CD4-positive, alpha-beta memory T cell (primary cell): Measurements from ENCODE around the gene ZNF710. TPM values are rescaled to one million over a fixed set of nuclear protein-coding genes. Genes with fewer than 3 reads are reported as not detected.
A peak's percentile ranks its signal among the peaks of the same experiment; 100 is the strongest.

ENCODE experiments used
- CTCF ChIA-PET: fragments of 350-600 bp; sonication (Branson Sonifier 250); formaldehyde crosslinking; loops from one replicate; lab custom pipeline; 2021; ENCODE audit warnings: inconsistent platforms; ENCODE audit not compliant: partially characterized antibody; lab: Charles Lee
- POLR2A ChIA-PET: fragments of 350-600 bp; sonication (Branson Sonifier 250); formaldehyde crosslinking; loops from one replicate; lab custom pipeline; 2021; ENCODE audit not compliant: partially characterized antibody; lab: Charles Lee
- DNase-seq, 5 donors: peaks; one replicate each; pipeline versions ENCODE4 v3.0.0 to v3.0.0-alpha.2; 2020 to 2022; ENCODE audit warnings: mixed read lengths in 1 of 5
- H3K27ac ChIP-seq: one replicate; pipeline ENCODE4 v1.7.0; 2013; ENCODE audit warnings: low read depth, low read length
- H3K27me3 ChIP-seq: 2 replicates; pipeline ENCODE4 v1.7.0; 2013; ENCODE audit warnings: mild to moderate bottlenecking, low read length, moderate library complexity; ENCODE audit not compliant: insufficient read depth
- H3K36me3 ChIP-seq: 2 replicates; pipeline ENCODE4 v1.7.0; 2013; ENCODE audit warnings: mild to moderate bottlenecking, low read length, moderate library complexity; ENCODE audit not compliant: insufficient read depth
- H3K4me1 ChIP-seq: 2 replicates; pipeline ENCODE4 v1.7.0; 2013; ENCODE audit warnings: mild to moderate bottlenecking, low read length, moderate library complexity; ENCODE audit not compliant: insufficient read depth
- H3K4me3 ChIP-seq, 2 donors: one replicate each; pipeline ENCODE4 v1.7.0; 2013; ENCODE audit warnings: low read length in 2 of 2, mild to moderate bottlenecking in 1 of 2
- H3K9me3 ChIP-seq, 2 donors: one replicate each; pipeline ENCODE4 v1.7.0; 2013; ENCODE audit warnings: low read length in 2 of 2, control low read depth in 1 of 2; ENCODE audit not compliant: control insufficient read depth in 1 of 2
- H3K27ac Mint-ChIP-seq, 7 donors: one replicate each; pipeline ENCODE4 v1.8.0; 2020 to 2021; ENCODE audit warnings: mixed read lengths in 7 of 7, mild to moderate bottlenecking in 6 of 7, inconsistent platforms in 3 of 7, moderate library complexity in 3 of 7
- H3K27me3 Mint-ChIP-seq, 2 donors: one replicate each; pipeline ENCODE4 v1.8.0; 2020 to 2021; ENCODE audit warnings: mixed read lengths in 2 of 2
- H3K36me3 Mint-ChIP-seq, 2 donors: one replicate each; pipeline ENCODE4 v1.8.0; 2020 to 2021; ENCODE audit warnings: mixed read lengths in 2 of 2, inconsistent platforms in 1 of 2, mild to moderate bottlenecking in 1 of 2
- H3K4me1 Mint-ChIP-seq, 4 donors: one replicate each; pipeline ENCODE4 v1.8.0; 2020 to 2021; ENCODE audit warnings: mixed read lengths in 4 of 4, mild to moderate bottlenecking in 1 of 4
- H3K4me3 Mint-ChIP-seq, 8 donors: one replicate each; pipeline ENCODE4 v1.8.0; 2020 to 2021; ENCODE audit warnings: mixed read lengths in 8 of 8, mild to moderate bottlenecking in 7 of 8, moderate library complexity in 6 of 8, inconsistent platforms in 3 of 8
- H3K9me3 Mint-ChIP-seq, 8 donors: one replicate each; pipeline ENCODE4 v1.8.0; 2020 to 2021; ENCODE audit warnings: mixed read lengths in 8 of 8, mild to moderate bottlenecking in 5 of 8, inconsistent platforms in 3 of 8, moderate library complexity in 1 of 8
- intact Hi-C: fragments of 100-400 bp; cut with micrococcal nuclease; formaldehyde crosslinking; loops from one replicate; pipeline ENCODE4 v1.15.1; 2023
- polyA plus RNA-seq, 2 donors: library from polyadenylated mRNA; unstranded; fragments of 300-500 nt; fragmentation: Illumina TruSeq; gene quantifications; one replicate each; pipeline ENCODE4 v1.2.3, GENCODE V29; 2021
- total RNA-seq, 2 experiments: library from RNA; stranded (reverse); gene quantifications; one replicate each; pipeline ENCODE4 v1.2.3, GENCODE V29; 2021

The ZNF710 gene
- total and polyA plus RNA-seq, 4 experiments from 2014 or later: 0.10 to 19.7 (median 10.9) TPM

DNA sequence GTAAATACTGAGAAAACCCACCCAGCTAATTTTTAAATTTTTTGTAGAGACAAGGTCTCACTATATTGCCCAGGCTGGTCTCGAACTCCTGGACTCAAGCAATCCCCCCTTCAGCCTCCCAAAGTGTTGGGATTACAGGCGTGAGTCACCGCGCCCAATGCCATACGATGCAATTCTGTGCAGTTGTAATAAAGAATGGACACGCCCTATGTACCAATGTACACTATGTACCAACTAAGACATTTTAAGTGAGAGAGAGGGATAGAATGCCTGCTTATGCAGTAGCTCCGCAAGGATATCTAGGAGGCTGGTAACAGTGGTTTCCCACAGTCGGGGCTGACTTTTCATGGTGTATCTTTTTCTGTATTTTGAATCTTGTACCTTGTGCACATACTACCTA, 14.6 kb downstream of the ZNF710 start:
- Mint-ChIP-seq H3K9me3 (peaks cover 0 to 2% (median 0%) of the 10 kb centered on the region in 8 donors), H3K27me3 (no peaks in the 10 kb centered on the region), H3K4me3 (no peak overlapping the region), H3K27ac (peak overlapping the region in 2 of 7 donors; percentile 34 to 78), H3K36me3 (peaks cover 0 to 4% of the 10 kb centered on the region in 2 donors), H3K4me1 (peaks cover 28 to 58% (median 39%) of the 10 kb centered on the region in 4 donors)
- Histone ChIP-seq H3K4me3 (no peak overlapping the region), H3K9me3 (no peaks in the 10 kb centered on the region), H3K27me3 (no peaks in the 10 kb centered on the region), H3K36me3 (no peaks in the 10 kb centered on the region), H3K27ac (no peak overlapping the region), H3K4me1 (peaks cover 61% of the 10 kb centered on the region)
- intact Hi-C loops: no loop called here
- DNase-seq: no peak
- ChIA-PET POLR2A (interaction anchor here (1.1 to 2.5 kb wide), 3 partner anchors 8 to 19 kb away, joined by 4 to 12 read pairs (median 8); partner anchors contain the start of gene ZNF710), CTCF (interaction anchor here (1.9 to 2.8 kb wide), 2 partner anchors 56 kb away, joined by 8 to 18 read pairs; no protein-coding TSS in a partner anchor)

DNA sequence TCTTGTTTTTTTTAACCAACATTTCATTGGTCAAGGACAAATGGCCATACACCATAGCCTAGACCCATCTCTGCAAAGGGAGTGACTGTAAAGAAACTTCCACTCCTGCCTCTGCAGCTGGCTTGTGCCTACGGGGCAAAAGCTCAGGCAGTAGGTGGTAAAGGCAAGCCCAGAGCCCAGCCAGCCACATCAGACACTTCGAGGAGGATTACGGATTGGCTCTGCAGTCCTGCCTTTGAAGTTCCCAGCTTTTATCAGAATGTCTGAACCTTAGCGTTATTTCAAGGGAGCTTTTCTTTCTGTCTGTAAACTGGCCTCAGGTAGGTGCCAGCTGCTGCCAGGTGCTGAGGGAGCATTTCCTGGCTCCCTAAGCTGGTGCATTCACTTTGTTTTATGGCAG, 15.6 kb downstream of the ZNF710 start:
- Mint-ChIP-seq H3K27ac (peak overlapping the region in 2 of 7 donors; percentile 53 to 70), H3K36me3 (peaks cover 0 to 7% of the 10 kb centered on the region in 2 donors), H3K9me3 (no peaks in the 10 kb centered on the region), H3K27me3 (no peaks in the 10 kb centered on the region), H3K4me3 (peak overlapping the region in 2 of 8 donors; percentile 28 to 48), H3K4me1 (peaks cover 29 to 63% (median 40%) of the 10 kb centered on the region in 4 donors)
- H3K27ac ChIP-seq: no peak overlapping the region
- intact Hi-C loops: no loop called here
- no peaks in the 10 kb centered on the region for H3K9me3 ChIP-seq
- H3K36me3 ChIP-seq: no peaks in the 10 kb centered on the region
- H3K4me3 ChIP-seq: no peak overlapping the region
- H3K27me3 ChIP-seq: no peaks in the 10 kb centered on the region
- POLR2A ChIA-PET: interaction anchor here (1.1 to 2.5 kb wide), 5 partner anchors 9 to 18 kb away, joined by 4 to 12 read pairs (median 8); partner anchors contain the start of gene ZNF710
- DNase-seq: no peak
- CTCF ChIA-PET: interaction anchor here (0.6 to 1.9 kb wide), 4 partner anchors 11 to 122 kb away, joined by 3 to 8 read pairs (median 4); no protein-coding TSS in a partner anchor
- H3K4me1 ChIP-seq: peaks cover 61% of the 10 kb centered on the region

DNA sequence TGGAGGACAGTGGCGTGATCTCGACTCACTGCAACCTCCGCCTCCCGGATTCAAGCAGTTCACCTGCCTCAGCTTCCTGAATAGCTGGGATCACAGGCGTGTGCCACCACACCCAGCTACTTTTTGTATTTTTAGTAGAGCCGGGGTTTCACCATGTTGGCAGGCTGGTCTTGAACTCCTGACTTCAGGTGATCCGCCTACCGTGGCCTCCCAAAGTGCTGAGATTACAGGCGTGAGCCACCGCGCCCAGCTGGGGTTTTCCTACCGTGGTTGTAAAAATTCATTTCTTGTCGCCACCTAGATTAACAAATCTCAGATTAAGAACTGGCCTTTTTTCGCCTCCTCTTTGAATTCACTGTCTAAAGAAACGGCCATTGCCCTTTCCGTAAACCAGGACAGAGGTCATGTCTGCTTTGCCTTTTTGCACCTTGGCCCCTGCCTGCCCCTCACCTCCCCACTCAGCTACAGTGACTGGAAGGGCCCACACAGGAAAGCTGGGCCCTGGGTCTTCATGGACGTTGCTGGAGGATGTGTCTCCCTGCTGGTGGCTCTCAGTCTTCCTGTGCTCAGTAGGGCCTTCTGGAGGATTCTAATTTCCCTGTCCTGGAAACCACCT, 17.2 kb downstream of the ZNF710 start:
- no peak for DNase-seq
- no peaks in the 10 kb centered on the region for H3K9me3 ChIP-seq
- peaks cover 28 to 65% (median 41%) of the 10 kb centered on the region in 4 donors for H3K4me1 Mint-ChIP-seq
- H3K27me3 Mint-ChIP-seq: no peaks in the 10 kb centered on the region
- peaks cover 0 to 7% of the 10 kb centered on the region in 2 donors for H3K36me3 Mint-ChIP-seq
- no peaks in the 10 kb centered on the region for H3K27me3 ChIP-seq
- ChIA-PET POLR2A (interaction anchor here (2.1 kb wide), 1 partner anchor 14 kb away, joined by 10 read pairs; no protein-coding TSS in a partner anchor), CTCF (interaction anchor here (1.2 to 2.5 kb wide), 4 partner anchors 9 to 124 kb away, joined by 3 to 11 read pairs (median 4); no protein-coding TSS in a partner anchor)
- no peak overlapping the region for H3K4me3 ChIP-seq
- peaks cover 50% of the 10 kb centered on the region for H3K4me1 ChIP-seq
- no peaks in the 10 kb centered on the region for H3K9me3 Mint-ChIP-seq
- intact Hi-C loops: no loop called here
- H3K36me3 ChIP-seq: no peaks in the 10 kb centered on the region
- H3K27ac Mint-ChIP-seq: peak overlapping the region in 3 of 7 donors; percentile 6 to 57 (median 46)
- H3K27ac ChIP-seq: no peak overlapping the region
- H3K4me3 Mint-ChIP-seq: peak overlapping the region in 2 of 8 donors; percentile 26 to 55

- peaks cover 37% of the 10 kb centered on the region for H3K4me1 ChIP-seq
- peaks cover 22 to 64% (median 34%) of the 10 kb centered on the region in 4 donors for H3K4me1 Mint-ChIP-seq
Observed at GRCh38 chr15:90019611-90020010, 18.5 kb downstream of the ZNF710 start.

GRCh38 chr15:90020021-90020735, 19.1 kb downstream of the ZNF710 start:
- H3K9me3 Mint-ChIP-seq: no peaks in the 10 kb centered on the region
- Histone ChIP-seq H3K4me1 (peaks cover 37% of the 10 kb centered on the region), H3K9me3 (no peaks in the 10 kb centered on the region), H3K36me3 (no peaks in the 10 kb centered on the region), H3K27ac (no peak overlapping the region), H3K27me3 (no peaks in the 10 kb centered on the region), H3K4me3 (no peak overlapping the region)
- no peaks in the 10 kb centered on the region for H3K27me3 Mint-ChIP-seq
- H3K4me3 Mint-ChIP-seq: no peak overlapping the region
- H3K27ac Mint-ChIP-seq: peak overlapping the region in 1 of 7 donors; percentile 53
- DNase-seq: no peak
- H3K4me1 Mint-ChIP-seq: peaks cover 23 to 64% (median 37%) of the 10 kb centered on the region in 4 donors
- ChIA-PET CTCF (interaction anchor here (1.5 to 2.5 kb wide), 2 partner anchors 12 to 129 kb away, joined by 3 to 11 read pairs; no protein-coding TSS in a partner anchor), POLR2A (interaction anchor here (1.6 kb wide), 1 partner anchor 11 kb away, joined by 3 read pairs; no protein-coding TSS in a partner anchor)
- intact Hi-C loops: no loop called here
- H3K36me3 Mint-ChIP-seq: peaks cover 0 to 7% of the 10 kb centered on the region in 2 donors

More at GRCh38 chr15:90019611-90020010, 18.5 kb downstream of the ZNF710 start:
- Mint-ChIP-seq H3K9me3 (no peaks in the 10 kb centered on the region), H3K4me3 (no peak overlapping the region), H3K27ac (no peak overlapping the region), H3K36me3 (peaks cover 0 to 7% of the 10 kb centered on the region in 2 donors), H3K27me3 (no peaks in the 10 kb centered on the region)
- Histone ChIP-seq H3K4me3 (no peak overlapping the region), H3K27ac (no peak overlapping the region), H3K27me3 (no peaks in the 10 kb centered on the region), H3K36me3 (no peaks in the 10 kb centered on the region), H3K9me3 (no peaks in the 10 kb centered on the region)
- intact Hi-C loops: no loop called here
- POLR2A ChIA-PET: interaction anchor here (0.9 kb wide), 1 partner anchor 14 kb away, joined by 3 read pairs; no protein-coding TSS in a partner anchor
- DNase-seq: no peak
- CTCF ChIA-PET: interaction anchor here (1.5 to 2.5 kb wide), 2 partner anchors 12 to 129 kb away, joined by 3 to 11 read pairs; no protein-coding TSS in a partner anchor

DNA sequence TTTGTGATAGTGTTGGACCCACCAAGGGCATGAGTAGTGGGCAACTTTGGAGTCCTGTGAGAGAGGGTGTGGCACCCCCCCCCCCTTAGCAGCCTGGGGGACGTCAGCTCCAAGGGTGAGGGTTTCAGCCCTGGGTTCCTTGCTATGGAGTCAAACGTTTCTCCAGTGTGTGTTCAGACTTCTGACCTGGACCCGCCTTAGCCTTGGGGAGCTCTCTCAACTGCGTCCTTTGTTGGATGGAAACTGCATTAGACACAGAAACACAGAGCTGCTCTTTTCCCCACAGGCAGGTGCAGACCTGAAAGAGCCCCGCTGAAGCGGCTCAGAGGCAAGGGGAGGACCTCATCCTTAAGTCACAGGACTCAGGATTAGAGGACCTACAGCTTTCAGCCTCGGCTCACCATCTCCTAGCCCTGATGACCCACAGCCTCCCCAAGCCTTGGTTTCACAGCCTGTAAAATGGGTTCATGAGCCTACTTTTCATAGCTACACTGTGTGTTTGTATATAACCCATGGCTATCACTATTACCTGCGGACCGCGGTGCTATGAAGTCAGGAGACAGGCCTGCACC, 19.9 kb downstream of the ZNF710 start:
- Mint-ChIP-seq H3K4me1 (peaks cover 21 to 57% (median 33%) of the 10 kb centered on the region in 4 donors), H3K27ac (peak overlapping the region in 1 of 7 donors; percentile 85), H3K36me3 (peaks cover 0 to 7% of the 10 kb centered on the region in 2 donors), H3K9me3 (no peaks in the 10 kb centered on the region), H3K4me3 (no peak overlapping the region), H3K27me3 (no peaks in the 10 kb centered on the region)
- DNase-seq: no peak
- Histone ChIP-seq H3K36me3 (no peaks in the 10 kb centered on the region), H3K9me3 (no peaks in the 10 kb centered on the region), H3K27ac (no peak overlapping the region), H3K27me3 (no peaks in the 10 kb centered on the region), H3K4me1 (peaks cover 32% of the 10 kb centered on the region), H3K4me3 (no peak overlapping the region)
- intact Hi-C loops: no loop called here
- CTCF ChIA-PET: no interaction called here
- POLR2A ChIA-PET: interaction anchor here (1.6 kb wide), 1 partner anchor 11 kb away, joined by 3 read pairs; no protein-coding TSS in a partner anchor
